SIG-M5 treated with dmso at 0.1 percent for 504 hours (cell line): ENCODE results near the gene RUNX3.
A peak's percentile ranks its signal among the peaks of the same experiment; 100 is the strongest.

Experiments used
- DNase-seq: peaks from one replicate; lab custom pipeline; 2025; ENCODE audit not compliant: unreplicated experiment; lab: John Stamatoyannopoulos, UW

The RUNX3 gene

DNA sequence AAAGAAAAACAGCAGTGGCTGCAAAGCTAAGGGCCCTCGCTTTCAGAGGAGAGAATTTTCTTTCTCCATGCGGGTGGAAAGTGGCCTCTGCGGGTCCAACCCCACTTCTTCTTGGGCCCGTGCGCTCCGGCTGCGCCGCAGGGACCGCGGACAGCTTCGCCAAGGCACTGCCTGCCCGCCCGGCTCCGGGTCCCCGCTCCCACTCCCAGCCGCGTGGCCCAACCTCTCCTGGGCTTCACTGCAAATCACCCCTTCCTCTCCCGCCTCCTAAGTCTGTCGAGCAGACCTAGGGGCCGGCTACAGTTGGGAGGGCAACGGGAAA, 1.0 kb upstream of the RUNX3 start:
- DNase-seq = no peak

DNA sequence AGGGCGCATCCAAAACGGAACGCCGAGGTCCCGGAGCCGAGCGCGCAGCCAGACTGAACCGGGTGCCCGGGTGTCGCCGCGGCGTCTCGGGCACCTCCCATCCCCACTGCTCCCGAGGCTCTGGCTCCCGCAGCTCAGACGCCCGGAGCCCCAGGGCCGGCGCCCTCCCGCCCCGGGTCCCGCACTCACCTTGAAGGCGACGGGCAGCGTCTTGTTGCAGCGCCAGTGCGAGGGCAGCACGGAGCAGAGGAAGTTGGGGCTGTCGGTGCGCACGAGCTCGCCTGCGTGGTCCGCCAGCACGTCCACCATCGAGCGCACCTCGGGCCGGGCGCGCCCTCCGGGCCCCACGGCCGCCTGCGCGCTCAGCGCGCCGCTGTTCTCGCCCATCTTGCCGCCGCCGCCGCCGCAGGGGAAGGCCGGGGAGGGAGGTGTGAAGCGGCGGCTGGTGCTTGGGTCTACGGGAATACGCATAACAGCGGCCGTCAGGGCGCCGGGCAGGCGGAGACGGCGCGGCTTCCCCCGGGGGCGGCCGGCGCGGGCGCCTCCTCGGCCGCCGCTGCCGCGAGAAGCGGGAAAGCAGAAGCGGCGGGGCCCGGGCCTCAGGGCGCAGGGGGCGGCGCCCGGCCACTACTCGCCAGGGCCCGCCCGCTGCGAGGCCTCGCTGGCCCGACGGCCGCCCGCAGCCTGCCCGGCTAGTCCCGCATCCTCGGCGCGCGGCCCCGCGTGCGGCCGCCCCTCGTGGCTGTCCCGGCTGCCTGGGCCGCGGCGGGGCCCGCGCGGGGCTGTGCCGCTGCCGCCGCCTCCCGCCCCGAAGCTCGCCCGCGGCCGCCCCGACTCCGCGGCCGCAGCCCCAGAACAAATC, 447 bp downstream of the RUNX3 start:
- peak; percentile 25 for DNase-seq

DNA sequence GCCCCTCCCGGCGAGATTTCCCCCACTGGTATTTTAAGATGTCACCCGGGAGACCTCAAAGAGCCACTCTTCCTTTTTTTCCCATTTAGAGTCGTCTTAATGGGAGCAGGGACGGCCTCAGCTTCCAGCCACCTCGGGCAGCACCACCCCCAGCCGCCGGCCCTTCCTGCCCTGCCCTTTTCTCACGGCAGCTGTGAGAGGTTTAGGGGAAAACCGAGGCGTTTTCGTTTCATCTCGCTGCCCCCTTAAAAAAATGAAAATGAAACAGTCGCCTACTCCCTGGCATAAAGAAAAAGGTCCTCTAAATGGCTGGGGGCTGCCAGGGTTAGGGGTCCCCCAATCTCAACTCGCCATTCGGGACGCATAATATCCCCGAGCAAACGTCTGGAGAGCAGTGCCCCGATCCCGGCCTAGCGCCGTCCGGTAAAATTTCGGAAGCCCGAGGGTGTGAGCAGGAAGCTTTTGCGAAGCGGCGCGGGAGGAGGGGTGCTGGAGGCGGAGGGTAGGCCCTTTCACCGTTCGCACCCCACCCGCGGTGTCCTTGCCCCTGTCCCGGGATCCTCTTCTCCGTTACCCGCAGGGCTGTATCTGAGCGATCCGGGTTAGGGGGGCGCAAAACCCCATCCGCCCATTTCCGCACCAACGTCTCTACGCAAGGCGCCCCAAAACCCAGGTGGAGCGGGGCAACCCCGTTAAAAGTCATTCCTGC, 1.2 kb downstream of the RUNX3 start:
- no peak for DNase-seq

DNA sequence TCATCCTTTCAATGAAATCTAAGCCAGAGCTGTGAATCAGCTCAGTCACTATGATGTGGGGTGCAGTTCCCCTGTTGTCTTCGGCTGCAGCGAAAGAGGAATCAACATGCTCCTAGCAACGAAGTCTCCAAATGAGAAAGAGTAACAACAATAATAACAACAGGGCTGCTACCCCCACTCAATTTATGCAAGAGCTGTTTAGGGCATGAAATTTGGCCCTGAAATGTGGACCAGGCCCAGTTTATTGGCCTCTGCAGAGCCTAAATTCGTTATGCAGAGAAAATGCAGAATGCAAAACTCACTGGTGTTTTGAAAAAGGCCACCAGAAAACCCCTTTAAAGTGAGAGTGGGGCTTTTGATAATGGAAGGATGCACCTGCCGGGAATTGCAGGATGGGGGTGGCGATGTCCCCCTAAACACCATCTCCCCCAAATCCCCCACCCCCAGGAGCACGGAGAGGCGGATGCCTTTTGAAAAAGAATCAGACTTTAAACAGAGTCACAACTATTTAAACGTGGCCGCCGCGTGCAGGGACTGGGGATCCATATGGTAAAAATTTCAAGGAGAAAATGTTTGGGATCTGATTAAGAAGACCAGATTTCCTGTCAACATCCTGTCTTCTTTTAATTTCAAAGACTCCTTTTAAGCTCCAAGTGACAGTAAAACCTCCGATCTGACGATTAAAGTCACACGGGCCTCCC, 1.9 kb downstream of the RUNX3 start:
- no peak for DNase-seq

DNA sequence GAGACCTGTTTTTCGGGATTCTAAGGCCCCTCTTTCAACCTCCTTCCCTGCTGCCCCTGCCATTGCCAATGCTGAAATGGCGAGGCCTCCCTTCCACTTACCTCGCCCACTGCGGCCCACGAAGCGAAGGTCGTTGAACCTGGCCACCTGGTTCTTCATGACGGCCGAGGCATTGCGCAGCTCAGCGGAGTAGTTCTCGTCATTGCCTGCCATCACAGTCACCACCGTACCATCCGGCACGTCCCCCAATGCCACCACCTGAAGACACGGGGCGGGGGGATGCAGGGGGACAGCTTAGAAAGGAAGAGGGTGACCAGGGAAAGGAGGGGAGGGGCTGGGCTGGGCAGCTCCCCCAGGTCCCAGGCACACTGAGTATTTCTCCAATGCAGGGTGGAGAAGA, 2.6 kb downstream of the RUNX3 start:
- no peak for DNase-seq

DNA sequence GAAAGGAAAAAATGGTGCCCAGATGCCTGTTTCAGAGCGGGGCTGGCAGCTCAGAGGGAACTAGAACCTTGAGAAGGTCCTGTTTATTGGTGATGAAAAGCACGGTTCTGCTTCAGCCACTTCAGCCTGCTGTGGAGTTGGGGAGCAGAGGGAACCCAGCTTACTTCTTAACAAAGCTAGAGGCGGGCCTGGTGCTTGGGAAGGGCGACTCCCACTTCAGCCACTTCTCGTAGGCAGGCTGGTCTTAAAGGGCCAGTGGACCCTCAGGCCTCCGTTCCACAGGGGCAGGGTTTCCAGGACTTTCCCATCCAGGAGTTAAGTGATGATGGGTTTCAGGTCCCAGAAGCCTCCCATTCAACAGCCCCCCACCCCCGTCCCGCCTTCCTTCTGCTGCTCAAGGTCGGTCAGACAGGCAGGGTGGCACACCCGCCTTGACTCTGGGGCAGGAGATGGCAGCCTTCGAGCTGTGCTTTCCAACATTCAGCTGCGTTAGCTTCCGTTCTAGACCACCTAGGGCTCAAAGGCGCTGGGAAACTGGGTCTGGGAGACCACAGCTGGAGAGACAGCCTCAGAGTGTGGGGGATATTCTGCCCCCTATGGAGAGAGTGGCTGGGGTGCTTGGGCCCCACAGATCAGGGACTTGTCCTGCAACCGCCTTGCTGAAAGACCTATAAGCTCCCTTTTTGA, 3.4 kb downstream of the RUNX3 start:
- no peak for DNase-seq

DNA sequence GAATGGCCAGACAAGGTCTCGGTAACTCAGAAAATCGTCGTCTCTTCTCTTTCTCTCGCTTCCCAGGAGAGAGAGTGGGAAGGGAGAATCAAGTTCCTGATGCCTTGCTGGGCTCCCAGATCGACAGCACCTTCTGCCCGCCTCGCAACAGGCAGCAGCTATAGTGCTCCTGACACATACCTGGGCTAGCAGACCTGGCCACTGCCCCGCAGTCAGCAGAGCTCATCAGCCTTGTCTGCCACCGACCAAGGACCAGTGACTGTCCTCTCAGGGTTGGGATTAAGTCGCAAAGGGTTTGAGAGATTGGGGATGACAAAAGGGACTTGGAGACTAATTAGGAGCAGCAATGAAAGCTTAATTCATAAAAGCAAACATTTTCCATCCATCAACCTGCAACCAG, 4.1 kb downstream of the RUNX3 start:
- DNase-seq = no peak

DNA sequence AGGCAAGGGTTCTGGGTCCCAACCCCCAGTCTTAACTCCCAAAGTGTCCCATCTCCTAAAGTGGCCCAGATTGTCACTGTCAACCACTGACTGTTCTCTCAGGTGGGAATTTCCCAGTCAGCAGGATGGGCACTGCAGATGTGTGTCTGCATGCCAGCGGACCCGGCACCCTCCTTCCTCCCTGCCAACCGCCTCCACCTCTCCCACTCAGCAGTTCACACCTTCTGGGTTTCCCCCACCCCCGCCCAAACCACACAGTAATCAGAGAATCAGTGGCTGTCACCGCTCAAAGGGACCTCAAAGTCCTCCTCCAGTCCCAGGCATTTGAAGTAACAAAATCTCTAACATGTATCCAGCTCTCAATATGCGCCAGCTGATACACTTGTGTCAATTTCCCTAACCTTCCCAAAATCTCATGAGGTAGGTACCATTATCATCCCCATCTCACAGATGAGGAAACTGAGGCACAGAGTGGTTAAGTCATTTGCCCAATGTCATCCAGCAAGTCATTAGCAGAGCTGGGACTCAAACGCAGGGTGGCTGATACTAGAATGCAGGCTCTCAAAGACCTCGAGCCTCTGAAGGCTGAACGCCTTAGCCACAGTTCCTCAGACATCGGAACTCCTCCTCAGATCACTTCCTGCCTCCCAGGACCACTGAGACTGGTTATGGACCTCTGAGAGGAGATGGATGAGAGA, 4.8 kb downstream of the RUNX3 start:
- DNase-seq = no peak

DNA sequence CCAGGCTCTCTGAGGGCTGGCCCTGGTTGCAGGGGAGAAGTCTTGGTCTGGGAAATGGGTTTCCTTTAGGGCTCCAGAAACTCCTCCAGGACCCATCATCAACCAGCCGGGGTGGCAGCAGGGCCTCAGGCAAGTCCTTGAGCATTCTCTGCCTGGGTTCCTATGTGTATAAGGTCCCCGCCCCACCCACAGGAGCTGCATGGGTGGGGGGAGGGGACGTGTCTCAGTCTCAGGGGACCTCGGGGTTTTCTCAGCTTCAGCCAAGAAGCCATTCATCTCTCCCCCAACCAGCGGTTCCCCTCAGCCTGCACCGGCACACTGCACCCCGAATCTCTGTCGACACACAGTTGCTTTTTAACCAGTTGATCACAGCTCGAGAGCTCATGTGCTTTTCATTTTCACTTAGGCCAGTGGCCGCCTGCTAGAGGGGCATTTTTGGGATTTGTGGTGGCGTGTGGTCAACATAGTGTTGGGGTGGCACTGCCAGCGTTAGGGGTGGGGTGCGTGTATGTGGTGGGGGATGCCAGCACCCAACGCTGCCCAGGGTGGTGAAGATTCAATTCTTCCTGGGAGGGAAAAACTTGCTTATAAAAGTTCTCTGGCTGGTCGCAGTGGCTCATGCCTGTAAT, 6.5 kb downstream of the RUNX3 start:
- DNase-seq = no peak

DNA sequence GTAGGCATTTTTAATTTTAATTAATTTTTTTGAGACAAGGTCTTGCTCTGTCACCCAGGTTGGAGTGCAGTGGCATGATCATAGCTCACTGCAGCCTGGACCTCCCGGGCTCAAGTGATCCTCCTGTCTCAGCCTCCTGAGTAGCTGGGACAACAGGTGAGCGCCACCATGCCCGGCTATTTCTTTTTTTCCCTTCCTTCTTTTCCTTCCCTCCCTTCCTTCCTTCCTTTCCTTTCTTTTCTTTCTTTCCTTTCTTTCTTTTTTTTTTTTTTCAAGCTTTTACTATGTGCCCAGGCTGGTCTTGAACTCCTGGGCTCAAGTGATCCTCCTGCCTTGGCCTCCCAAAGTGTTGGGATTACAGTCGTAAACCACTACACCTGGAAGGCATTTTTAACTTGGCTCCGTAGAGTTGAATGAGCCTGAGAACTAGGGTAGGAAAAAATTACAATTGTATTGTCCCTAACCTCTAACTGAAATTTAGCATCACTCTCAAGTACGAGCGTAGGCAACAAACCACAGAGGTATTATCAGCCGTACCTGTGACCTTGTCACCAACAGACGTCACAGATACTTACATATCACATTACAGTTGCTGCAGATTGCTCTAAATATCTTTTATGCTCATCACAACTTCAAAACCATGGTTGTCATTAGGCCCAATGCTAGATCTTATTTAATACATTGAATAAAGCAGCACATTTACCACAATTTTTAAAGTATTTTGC, 8.0 kb downstream of the RUNX3 start:
- DNase-seq = no peak

DNA sequence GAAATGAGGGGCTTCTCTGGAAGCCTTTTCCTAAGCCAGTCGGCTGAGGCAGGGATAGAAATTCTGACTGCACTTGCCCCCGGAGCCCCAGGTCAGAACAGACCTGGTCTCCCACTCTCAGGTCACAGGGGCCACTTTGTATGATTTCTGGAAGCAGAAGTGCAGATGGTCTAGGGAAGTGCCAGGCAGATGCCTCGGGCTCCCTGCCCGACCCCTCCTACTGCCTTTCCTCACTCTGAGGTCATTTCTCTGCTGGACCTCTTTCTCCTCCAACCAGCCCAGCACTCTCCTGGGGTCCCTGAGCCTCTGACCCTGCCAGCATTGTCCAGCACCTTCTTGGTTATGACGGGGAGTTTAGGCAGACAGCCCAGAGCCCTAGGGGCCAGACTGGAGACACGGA, 8.7 kb downstream of the RUNX3 start:
- DNase-seq = no peak

DNA sequence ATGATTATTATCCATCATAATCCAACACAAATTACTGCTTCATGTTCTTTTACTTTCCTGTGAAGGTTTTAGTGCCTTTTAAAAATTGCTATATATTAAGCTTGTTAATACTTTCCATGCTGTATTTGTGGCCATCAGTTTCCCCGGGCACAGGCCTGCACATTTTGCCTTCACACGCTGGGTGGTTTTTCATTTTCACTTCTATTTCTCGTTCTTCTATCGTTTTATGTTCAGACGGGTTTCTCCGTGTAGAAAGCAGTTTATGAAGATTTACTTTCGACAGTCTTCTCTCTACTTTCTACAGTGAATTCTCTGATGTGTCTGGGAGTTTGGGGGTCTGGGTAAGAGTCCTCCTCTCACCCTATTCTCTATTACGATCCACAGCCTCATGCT, 9.5 kb downstream of the RUNX3 start:
- DNase-seq = no peak

DNA sequence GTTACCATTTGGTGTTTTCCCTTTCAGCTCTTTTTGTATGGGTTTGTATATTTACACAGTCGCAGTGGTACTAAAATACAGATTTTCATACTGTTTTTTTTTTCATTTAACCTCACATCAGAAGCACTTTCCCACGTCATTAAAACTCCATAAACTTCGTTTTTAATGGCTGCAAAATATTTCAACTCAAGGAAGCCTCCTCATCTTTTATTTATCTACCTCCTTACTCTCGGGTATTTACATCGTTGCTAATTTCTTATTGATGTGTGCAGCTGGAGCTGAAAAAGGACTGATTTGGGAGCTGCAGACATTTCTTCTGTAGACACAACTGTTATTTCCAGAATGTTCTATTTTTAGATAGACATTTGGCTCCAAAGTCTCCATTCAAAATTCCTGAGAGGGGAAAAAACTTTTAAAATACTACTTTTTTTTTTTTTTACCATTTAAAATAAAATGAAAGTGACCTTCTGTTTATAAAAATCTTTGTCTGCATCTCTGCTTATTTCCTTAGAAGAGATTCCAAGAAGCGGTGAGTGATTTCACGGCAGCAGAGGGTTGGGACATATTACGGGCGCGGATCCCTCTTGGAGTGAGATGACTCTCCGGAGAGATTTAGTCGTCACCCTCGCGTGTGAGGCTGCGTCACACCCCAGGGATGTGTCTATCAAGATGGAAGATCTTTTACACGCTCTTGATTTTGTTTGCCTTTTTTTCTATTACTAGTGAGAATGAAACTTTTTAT, 10.1 kb downstream of the RUNX3 start:
- no peak for DNase-seq

DNA sequence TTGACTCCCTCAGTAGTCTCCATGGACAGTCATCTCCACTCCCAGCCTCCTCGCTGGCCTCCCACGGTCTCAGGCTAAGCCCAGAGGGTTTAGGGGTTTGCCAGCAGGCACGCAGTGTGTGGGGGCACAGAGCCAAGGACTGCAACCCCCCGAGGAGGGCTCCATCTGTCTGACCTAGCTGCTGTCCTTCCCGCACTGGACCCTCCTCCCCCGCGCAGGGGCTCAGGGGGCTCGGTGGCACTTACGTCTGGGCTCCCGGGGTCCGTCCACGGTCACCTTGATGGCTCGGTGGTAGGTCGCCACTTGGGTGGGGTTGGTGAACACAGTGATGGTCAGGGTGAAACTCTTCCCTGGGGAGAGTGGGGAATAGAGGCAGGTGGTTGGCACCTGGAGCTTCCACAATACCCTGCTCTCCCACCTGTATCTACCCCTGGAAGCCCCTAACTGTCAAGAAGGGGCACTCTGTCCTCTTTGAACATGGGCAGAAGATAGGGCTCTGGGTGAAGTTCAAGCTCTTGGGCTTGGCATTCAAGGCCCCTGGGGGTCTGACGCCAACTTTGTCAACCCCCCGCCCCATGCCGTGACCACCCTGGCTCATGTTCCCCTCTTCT, 11.0 kb downstream of the RUNX3 start:
- no peak for DNase-seq

DNA sequence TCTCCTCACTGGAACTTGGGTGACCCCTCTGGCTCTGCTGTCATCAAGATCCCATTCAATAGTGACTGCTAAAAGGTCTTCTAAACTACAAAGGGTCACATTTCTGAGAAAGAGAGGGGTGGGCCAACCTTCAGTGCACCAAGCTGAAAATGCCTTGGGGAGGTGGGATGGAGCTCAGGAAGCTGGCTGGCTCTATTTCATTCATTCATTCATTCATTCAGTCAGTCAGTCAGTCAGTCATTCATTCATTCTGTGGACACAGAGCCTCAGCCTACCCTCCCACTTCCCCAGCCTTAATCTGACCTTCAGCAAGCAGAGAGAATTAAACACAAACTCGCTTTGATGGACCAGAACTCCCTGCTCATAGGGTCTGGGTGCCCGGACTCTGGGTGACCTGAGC, 11.7 kb downstream of the RUNX3 start:
- no peak for DNase-seq

DNA sequence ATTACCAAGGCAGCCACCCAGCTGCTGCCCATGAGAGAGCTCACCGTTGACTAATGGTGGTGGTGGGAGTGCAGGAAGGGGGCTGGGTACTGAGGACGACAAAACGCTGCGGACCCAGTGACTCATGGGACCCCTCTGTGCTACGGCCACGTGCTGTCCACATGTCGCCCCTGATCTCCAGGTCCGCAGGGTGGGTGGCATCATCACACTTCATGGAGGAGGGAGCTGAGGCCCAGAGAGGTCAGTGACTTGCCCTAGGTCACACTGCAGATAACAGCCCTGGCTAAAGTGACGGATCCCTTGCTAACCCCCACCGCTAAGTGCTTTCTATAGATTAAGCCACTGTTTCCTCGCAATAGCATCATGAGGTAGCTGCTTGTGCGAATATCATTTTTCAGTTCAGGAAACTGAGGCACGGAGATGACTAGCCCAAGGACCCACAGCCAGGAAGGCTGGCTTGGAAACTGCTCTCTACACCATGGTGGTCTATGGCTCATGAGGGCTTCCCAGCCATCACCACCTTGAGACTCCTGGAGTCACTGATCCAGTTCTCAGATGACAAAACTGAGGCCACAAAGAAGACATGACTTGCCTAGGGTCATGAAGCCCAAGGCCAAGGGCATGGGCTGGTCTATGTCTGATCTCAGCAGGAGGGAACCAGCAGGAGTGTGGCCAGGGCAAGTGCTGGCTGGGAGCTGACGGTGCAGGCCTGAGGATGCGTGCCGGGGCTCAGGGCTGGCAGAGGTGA, 12.6 kb downstream of the RUNX3 start:
- DNase-seq = no peak

DNA sequence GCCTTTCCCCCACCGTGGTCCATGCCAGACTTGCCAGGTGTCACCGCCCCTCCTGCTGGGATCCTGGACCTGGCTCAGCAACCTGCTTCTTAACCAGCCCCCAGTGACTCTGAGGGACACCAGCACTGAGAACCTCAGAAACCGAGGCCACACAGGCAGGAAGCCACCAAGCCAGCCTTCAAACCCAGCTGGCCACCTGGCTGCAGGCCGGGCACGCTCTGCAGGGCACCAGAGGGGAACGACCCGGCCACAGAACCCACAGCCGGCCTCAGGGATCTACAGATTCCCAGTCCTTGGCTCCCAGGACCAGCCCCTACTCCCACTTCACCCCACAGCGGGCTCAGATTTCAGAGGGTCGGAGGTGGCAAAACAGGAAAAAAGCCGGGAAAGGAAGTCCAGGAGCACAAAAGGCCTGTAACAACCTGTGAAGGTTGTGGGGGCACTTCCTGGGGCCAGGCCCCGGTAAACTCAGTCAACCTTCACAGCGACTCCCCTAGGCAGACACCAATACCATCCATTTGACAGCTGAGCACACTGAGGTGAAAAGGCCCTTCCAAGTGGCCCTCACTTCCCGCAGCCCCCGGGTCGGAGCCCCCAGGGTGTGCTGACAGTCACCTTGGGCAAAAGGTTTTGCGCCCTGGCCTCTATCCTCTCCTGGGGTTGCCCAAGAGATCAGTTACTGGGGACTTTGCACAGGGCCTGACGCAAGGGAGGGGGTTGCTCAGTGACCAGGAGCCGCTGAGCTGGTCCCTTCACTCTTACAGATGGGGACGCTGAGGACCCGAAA, 14.1 kb downstream of the RUNX3 start:
- DNase-seq = no peak
